Measurements from ENCODE around the gene GGA1.
"Not testable (repeated sequence)": the region's sequence is repeated elsewhere in the genome, so short reads cannot be mapped to it uniquely, and the experiment has no call there.

The GGA1 gene

DNA sequence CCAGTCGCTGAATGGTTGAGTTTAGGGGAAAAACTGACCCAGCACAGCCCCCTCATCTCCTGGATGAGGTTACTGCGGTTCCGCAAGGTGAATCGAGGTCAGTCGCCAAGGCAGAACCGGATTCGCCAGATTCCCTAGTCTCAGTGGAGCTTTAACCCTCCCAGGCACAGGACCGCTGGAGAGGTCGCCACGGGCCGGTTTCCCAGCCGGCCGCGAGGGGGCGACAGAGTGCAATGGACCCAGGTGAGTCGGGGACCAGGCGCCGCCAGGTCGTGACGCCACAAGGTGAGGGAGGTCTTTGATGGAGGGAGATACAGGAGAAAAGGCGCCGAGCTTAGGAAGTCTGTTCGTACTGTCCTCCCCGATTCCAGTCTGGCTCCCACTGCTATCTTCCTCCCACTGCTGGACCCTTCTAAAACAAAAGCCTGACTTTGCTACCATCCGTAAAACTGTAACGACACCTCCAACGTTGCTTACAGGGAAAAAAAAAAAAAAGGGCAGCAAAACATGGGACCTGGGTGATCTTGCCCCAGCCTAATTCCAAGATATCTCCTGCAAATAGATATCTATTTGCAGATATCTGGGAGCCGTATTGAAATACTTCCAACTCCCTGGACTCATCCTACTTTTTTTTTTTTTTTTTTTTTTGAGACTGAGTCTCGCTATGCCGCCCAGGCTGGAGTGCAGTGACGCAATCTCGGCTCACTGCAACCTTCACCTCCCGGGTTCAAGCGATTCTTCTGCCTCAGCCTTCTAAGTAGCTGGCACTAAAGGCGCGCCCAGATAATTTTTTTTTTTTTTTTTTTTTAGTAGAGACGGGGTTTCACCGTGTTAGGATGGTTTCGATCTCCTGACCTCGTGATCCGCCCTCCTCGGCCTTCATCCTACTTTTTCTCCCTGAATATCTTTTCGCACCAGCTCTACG is 1.4 kb upstream of the GGA1 start:
- in situ Hi-C loops (cut with MboI; ENCODE audit: low sequenced_read_pairs), result no loop called here

- in situ Hi-C loops (cut with MboI; ENCODE audit: low sequenced_read_pairs), result no loop called here
These were observed 628 bp upstream of the GGA1 start for GRCh38 chr22:37607935-37608476.

- in situ Hi-C loops (cut with MboI; ENCODE audit: low sequenced_read_pairs), result no loop called here
These were observed 862 bp downstream of the GGA1 start for GRCh38 chr22:37609240-37610152.

DNA sequence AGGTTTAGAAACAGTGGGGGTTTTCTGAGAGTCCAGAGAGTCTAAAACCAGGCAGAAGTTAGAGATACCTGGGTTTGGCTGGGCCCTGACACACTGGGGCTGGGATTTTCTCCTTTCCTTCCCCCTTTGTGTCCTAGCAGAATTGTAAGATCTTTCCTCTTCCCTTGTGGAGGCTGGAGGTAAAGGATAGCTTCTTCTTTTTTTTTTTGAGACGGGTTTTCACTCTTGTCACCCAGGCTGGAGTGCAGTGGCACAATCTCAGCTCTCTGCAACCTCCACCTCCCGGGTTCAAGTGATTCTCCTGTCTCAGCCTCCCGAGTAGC is 1.5 kb downstream of the GGA1 start:
- in situ Hi-C loops (cut with MboI; ENCODE audit: low sequenced_read_pairs), result not testable (repeated sequence)

- in situ Hi-C loops (cut with MboI; ENCODE audit: low sequenced_read_pairs), result no loop called here
These were observed 2.0 kb downstream of the GGA1 start for GRCh38 chr22:37610480-37611129.

DNA sequence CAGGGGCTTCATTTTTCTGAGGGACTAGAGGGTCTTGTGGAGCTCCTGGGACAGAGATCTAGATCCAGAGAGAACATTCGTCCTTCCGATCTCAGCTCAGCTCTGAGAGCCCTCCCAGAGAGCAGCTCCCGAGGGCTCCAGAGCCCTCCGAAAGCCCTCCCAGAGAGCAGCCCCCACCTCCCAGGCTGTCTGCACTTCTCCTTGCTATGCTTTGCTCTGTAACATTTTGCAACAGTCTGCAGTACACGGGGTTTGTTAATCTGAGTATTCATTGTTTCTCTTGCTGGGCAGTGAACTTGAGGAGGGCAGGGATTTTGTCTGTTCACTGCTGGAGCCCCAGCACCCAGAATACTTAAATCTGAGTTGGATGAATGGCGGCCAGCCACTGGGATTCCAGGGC is 2.6 kb downstream of the GGA1 start:
- in situ Hi-C loops (cut with MboI; ENCODE audit: low sequenced_read_pairs), result no loop called here

DNA sequence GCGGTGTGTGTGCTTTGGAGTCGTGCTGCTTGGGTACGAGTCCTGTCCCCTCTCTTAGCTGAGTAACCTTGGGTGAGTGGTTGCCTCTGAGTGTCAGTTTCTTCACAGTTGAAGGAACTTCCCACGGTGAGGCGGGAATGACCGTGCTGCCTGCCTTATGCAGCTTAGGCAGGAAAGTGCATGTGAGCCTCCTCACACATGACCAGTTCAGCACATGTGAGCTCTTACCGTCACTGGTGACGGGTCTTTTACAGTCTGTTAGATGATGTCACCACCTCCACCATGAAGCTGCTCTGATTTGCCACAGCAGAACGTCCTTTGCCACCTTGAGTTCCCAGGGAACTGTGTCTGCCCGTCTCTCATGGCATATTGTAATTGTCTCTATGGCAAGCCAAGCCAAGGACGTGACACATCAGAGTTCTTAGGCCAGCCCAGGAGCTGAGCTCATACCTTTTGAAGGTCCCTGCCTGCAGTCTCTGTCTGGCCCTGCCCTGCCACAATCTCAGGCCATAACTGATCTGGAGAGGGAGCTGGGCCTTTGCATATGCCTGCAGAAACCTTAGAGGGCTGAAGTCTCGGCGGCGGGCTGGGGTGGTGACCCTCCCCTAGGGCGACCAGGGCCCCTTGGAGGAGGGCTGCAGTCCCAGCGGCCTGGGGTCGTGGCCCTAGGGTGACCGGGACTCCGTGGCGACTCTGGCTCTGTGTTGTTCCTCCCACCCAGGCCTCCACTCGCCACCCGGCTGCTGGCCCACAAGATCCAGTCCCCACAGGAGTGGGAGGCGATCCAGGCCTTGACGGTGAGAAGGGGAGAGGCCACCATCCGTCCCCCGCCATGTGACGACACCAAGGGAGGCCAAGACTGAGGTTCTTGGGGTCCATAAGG is 7.8 kb downstream of the GGA1 start:
- in situ Hi-C loops (cut with MboI; ENCODE audit: low sequenced_read_pairs), result no loop called here

- in situ Hi-C loops (cut with MboI; ENCODE audit: low sequenced_read_pairs), result no loop called here
These were observed 8.8 kb downstream of the GGA1 start for GRCh38 chr22:37617431-37617830.

- in situ Hi-C loops (cut with MboI; ENCODE audit: low sequenced_read_pairs), result no loop called here
These were observed 9.5 kb downstream of the GGA1 start for GRCh38 chr22:37618072-37618656.

GRCh38 chr22:37618674-37619073 is 10.0 kb downstream of the GGA1 start:
- in situ Hi-C loops (cut with MboI; ENCODE audit: low sequenced_read_pairs), result no loop called here

DNA sequence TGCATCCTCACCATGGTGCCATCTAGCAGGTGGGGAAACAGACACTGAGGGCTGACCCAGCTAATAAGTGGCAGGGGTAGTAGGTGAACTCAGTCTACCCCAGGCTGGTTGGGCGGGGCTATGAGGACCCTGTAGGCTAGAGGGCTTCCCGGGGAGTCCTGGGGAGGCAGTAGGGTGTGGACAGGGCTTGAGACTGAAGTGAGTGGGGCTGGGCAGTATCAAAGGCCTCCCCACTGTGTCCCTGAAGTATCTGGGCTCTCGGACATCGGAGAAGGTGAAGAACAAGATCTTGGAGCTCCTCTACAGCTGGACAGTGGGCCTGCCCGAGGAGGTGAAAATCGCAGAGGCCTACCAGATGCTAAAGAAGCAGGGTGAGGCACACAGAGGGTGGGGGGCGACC is 11.4 kb downstream of the GGA1 start:
- in situ Hi-C loops (cut with MboI; ENCODE audit: low sequenced_read_pairs), result no loop called here

GRCh38 chr22:37621352-37621860 is 12.8 kb downstream of the GGA1 start:
- in situ Hi-C loops (cut with MboI; ENCODE audit: low sequenced_read_pairs), result no loop called here

- in situ Hi-C loops (cut with MboI; ENCODE audit: low sequenced_read_pairs), result no loop called here
These were observed 14.7 kb downstream of the GGA1 start for GRCh38 chr22:37623075-37624016.

GRCh38 chr22:37624017-37624365 is 15.4 kb downstream of the GGA1 start:
- in situ Hi-C loops (cut with MboI; ENCODE audit: low sequenced_read_pairs), result no loop called here

GRCh38 chr22:37624876-37625275 is 16.2 kb downstream of the GGA1 start:
- in situ Hi-C loops (cut with MboI; ENCODE audit: low sequenced_read_pairs), result no loop called here

GRCh38 chr22:37625737-37626136 is 17.1 kb downstream of the GGA1 start:
- in situ Hi-C loops (cut with MboI; ENCODE audit: low sequenced_read_pairs), result no loop called here

GRCh38 chr22:37626144-37626543 is 17.5 kb downstream of the GGA1 start:
- in situ Hi-C loops (cut with MboI; ENCODE audit: low sequenced_read_pairs), result no loop called here

DNA sequence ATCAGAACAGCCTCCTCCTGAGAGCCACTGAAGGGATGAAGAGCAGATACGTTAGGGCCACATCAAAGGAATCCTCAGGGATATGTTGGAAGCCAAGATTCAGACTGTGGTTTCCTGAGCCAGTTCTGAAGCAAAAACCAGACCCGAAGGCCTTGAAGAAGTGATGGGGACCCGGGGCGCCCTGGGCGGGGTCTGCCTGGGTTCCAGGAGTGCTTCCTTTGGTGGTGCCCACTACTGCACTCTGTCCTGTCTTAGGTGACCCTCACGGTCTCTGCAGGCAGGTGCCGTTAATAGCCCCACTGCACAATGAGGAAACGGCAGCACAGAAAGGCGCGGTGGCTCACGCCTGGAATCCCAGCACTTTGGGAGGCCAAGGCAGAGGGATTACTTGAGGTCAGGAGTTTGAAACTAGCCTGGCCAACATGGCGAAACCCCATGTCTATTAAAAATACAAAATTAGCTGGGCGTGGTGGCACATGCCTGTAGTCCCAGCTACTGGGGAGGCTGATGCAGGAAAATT is 18.0 kb downstream of the GGA1 start:
- in situ Hi-C loops (cut with MboI; ENCODE audit: low sequenced_read_pairs), result no loop called here

Data from hTERT RPE-1 (cell line).